Mesenchymal stem cell (in vitro differentiated cells and primary cell): ENCODE results near the gene C17orf67.
A peak's percentile ranks its signal among the peaks of the same experiment; 100 is the strongest.

Experiments
- DNase-seq: peaks from one replicate; pipeline ENCODE4 v3.0.0-alpha.2; 2013
- H2AFZ ChIP-seq: one replicate; pipeline ENCODE4 v1.6.1; 2013; ENCODE audit warnings: low read depth, mild to moderate bottlenecking, control low read depth, inconsistent platforms, low read length, moderate library complexity
- H2AK5ac ChIP-seq: 2 replicates; pipeline ENCODE4 v1.6.1; 2013; ENCODE audit warnings: low read length, moderate library complexity, mild to moderate bottlenecking, inconsistent platforms; ENCODE audit not compliant: severe bottlenecking
- H2BK120ac ChIP-seq: one replicate; pipeline ENCODE4 v1.6.1; 2013; ENCODE audit warnings: low read depth, mild to moderate bottlenecking, inconsistent platforms, low read length, moderate library complexity
- H2BK12ac ChIP-seq, 2 experiments: one replicate each; pipeline ENCODE4 v1.6.1; 2013; ENCODE audit warnings: inconsistent platforms in 2 of 2, low read length in 2 of 2, mild to moderate bottlenecking in 2 of 2, moderate library complexity in 2 of 2, control low read depth in 1 of 2
- H2BK15ac ChIP-seq: one replicate; pipeline ENCODE4 v1.6.1; 2013; ENCODE audit warnings: mild to moderate bottlenecking, low read depth, inconsistent platforms; ENCODE audit not compliant: poor library complexity, severe bottlenecking
- H2BK5ac ChIP-seq: 2 replicates; pipeline ENCODE4 v1.6.1; 2013; ENCODE audit warnings: low read depth, mild to moderate bottlenecking, low read length, control low read depth, inconsistent platforms; ENCODE audit not compliant: poor library complexity, severe bottlenecking
- H3K14ac ChIP-seq, 2 experiments: one replicate each; pipeline ENCODE4 v1.6.1; 2013; ENCODE audit warnings: inconsistent platforms in 2 of 2, low read length in 2 of 2, control low read depth in 1 of 2, mild to moderate bottlenecking in 1 of 2, moderate library complexity in 1 of 2
- H3K18ac ChIP-seq, 2 experiments: one replicate each; pipeline ENCODE4 v1.6.1; 2013; ENCODE audit warnings: inconsistent platforms in 2 of 2, low read length in 2 of 2, control low read depth in 1 of 2, low read depth in 1 of 2, mild to moderate bottlenecking in 1 of 2
- H3K23ac ChIP-seq, 2 experiments: one replicate each; pipeline ENCODE4 v1.6.1; 2013; ENCODE audit warnings: inconsistent platforms in 2 of 2, low read length in 2 of 2, mild to moderate bottlenecking in 2 of 2, moderate library complexity in 2 of 2, control low read depth in 1 of 2
- H3K27ac ChIP-seq: 2 replicates; pipeline ENCODE4 v1.5.1; 2013; ENCODE audit warnings: mild to moderate bottlenecking, moderate library complexity, low read length, control low read depth, inconsistent platforms; ENCODE audit not compliant: poor library complexity, severe bottlenecking
- H3K27me3 ChIP-seq, 2 experiments: 2 replicates each; pipeline versions ENCODE4 v1.6.1 to v1.7.0; 2013; ENCODE audit warnings: low read length in 2 of 2, mild to moderate bottlenecking in 2 of 2, moderate library complexity in 2 of 2, control low read depth in 1 of 2, inconsistent platforms in 1 of 2; ENCODE audit not compliant: control insufficient read depth in 1 of 2, insufficient read depth in 1 of 2
- H3K36me3 ChIP-seq, 2 experiments: 2 replicates each; pipeline versions ENCODE4 v1.6.1 to v1.7.0; 2013; ENCODE audit warnings: low read length in 2 of 2, control low read depth in 1 of 2, inconsistent platforms in 1 of 2, low read depth in 1 of 2, mild to moderate bottlenecking in 1 of 2; ENCODE audit not compliant: insufficient read depth in 2 of 2, control insufficient read depth in 1 of 2
- H3K4ac ChIP-seq, 2 experiments: one replicate each; pipeline ENCODE4 v1.6.1; 2013; ENCODE audit warnings: inconsistent platforms in 2 of 2, low read length in 2 of 2, mild to moderate bottlenecking in 2 of 2, moderate library complexity in 2 of 2, control low read depth in 1 of 2, low read depth in 1 of 2
- H3K4me1 ChIP-seq: 2 replicates; pipeline ENCODE4 v1.6.1; 2013; ENCODE audit warnings: low read depth, low read length, control low read depth; ENCODE audit not compliant: control insufficient read depth, insufficient read depth
- H3K4me2 ChIP-seq: 2 replicates; pipeline ENCODE4 v1.6.1; 2013; ENCODE audit warnings: low read length, mild to moderate bottlenecking, inconsistent platforms; ENCODE audit not compliant: poor library complexity, severe bottlenecking
- H3K4me3 ChIP-seq, 2 experiments: 2 replicates each; pipeline versions ENCODE4 v1.5.1 to v1.7.0; 2013; ENCODE audit warnings: low read length in 2 of 2, mild to moderate bottlenecking in 2 of 2, control low read depth in 1 of 2, low read depth in 1 of 2; ENCODE audit not compliant: insufficient read depth in 1 of 2
- H3K79me1 ChIP-seq: replicated peaks from 2 replicates; pipeline ENCODE4 v1.6.1; 2013; ENCODE audit warnings: mild to moderate bottlenecking, control low read depth, low read length, inconsistent platforms; ENCODE audit not compliant: poor library complexity, severe bottlenecking
- H3K9ac ChIP-seq: 2 replicates; pipeline ENCODE4 v1.7.0; 2013; ENCODE audit warnings: mild to moderate bottlenecking, low read length, moderate library complexity
- H3K9me3 ChIP-seq: 2 replicates; pipeline ENCODE4 v1.7.0; 2013; ENCODE audit warnings: mild to moderate bottlenecking, low read length; ENCODE audit not compliant: control insufficient read depth
- H4K8ac ChIP-seq: one replicate; pipeline ENCODE4 v1.6.1; 2013; ENCODE audit warnings: inconsistent platforms, mild to moderate bottlenecking, low read length, moderate library complexity
- H4K91ac ChIP-seq: one replicate; pipeline ENCODE4 v1.6.1; 2013; ENCODE audit warnings: mild to moderate bottlenecking, low read length, inconsistent platforms
- WGBS: methylation state at CpG from one replicate; pipeline ENCODE4 v1.1.7; 2013; ENCODE audit warnings: mixed read lengths; 5-methylcytosine and 5-hydroxymethylcytosine counted together

C17orf67 gene

DNA sequence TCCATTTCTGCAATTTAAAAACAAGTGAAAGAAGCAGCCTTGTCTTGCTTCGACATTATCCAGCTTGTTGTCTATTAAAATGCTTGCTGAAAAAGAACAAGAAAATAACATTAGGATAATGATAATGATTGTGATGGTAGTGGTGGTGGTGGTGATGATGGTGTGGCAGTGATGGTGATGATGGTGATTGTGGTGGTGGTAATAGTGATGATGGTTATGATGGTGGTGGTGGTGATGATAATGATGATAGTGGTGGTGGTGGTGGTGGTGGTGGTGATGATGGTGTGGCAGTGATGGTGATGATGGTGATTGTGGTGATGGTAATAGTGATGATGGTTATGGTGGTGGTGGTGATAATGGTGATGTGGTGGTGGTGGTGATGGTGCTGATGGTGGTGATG is 41.5 kb downstream of the C17orf67 start:
- Histone ChIP-seq H3K36me3 (peaks cover 0 to under 1% of the 10 kb centered on the region in 2 experiments), H4K91ac (no peak overlapping the region), H3K4me1 (peaks cover under 1% of the 10 kb centered on the region), H3K4ac (no peak overlapping the region), H4K8ac (no peak overlapping the region), H3K27me3 (peaks cover 0 to 10% of the 10 kb centered on the region in 2 experiments), H3K23ac (no peak overlapping the region), H3K9me3 (no peaks in the 10 kb centered on the region), H2BK12ac (no peak overlapping the region), H2BK120ac (no peak overlapping the region), H3K27ac (no peak overlapping the region), H3K4me2 (no peak overlapping the region), H3K79me1 (no peaks in the 10 kb centered on the region), H2AK5ac (no peak overlapping the region), H2BK5ac (no peak overlapping the region), H3K14ac (no peak overlapping the region), H3K18ac (no peak overlapping the region), H2AFZ (no peak overlapping the region), H2BK15ac (no peak overlapping the region), H3K4me3 (no peak overlapping the region), H3K9ac (no peak overlapping the region)
- no peak for DNase-seq
- WGBS, result 98% methylated on average over 1 of the region's 1 CpG

DNA sequence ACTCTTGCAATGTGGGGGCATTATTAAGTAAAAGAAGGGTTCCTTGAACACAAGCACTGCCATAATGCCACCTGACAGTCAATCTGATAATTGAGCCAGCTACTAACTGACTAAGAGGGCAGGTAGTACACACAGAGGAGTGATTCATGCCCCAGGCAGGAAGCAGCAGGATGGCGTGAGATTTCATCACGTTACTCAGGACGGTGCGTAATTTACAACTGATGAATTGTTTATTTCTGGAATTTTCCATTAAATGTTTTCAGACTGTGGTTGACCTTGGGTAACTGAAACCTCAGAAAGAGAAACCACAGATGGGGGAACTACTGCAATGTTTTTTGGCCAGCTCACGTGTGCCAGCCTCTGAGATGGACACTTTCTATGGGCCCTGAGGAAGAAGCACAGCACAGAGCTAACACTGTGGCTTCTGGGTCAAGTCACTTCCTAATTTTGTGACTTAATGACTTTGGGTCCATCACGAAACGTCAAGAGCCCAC is 46.7 kb downstream of the C17orf67 start:
- H4K91ac ChIP-seq, result no peak overlapping the region
- H3K18ac ChIP-seq, result peak overlapping the region in 1 of 2 experiments; percentile 24
- no peak overlapping the region for H2BK120ac ChIP-seq
- no peak overlapping the region for H2BK5ac ChIP-seq
- no peak overlapping the region for H2BK12ac ChIP-seq
- no peak overlapping the region for H4K8ac ChIP-seq
- H2AFZ ChIP-seq, result no peak overlapping the region
- H3K9me3 ChIP-seq, result no peaks in the 10 kb centered on the region
- H3K4me1 ChIP-seq, result peaks cover 8% of the 10 kb centered on the region
- H3K79me1 ChIP-seq, result no peaks in the 10 kb centered on the region
- no peak overlapping the region for H3K4me2 ChIP-seq
- H2BK15ac ChIP-seq, result no peak overlapping the region
- H3K36me3 ChIP-seq, result no peaks in the 10 kb centered on the region
- WGBS, result 0% methylated on average over 5 of the region's 7 CpGs
- no peak overlapping the region for H3K14ac ChIP-seq
- H3K23ac ChIP-seq, result no peak overlapping the region
- peaks cover 0 to 4% of the 10 kb centered on the region in 2 experiments for H3K27me3 ChIP-seq
- peak; percentile 98 for DNase-seq
- H3K4me3 ChIP-seq, result no peak overlapping the region
- no peak overlapping the region for H3K9ac ChIP-seq
- peak overlapping the region; percentile 15 for H3K27ac ChIP-seq
- H2AK5ac ChIP-seq, result no peak overlapping the region
- no peak overlapping the region for H3K4ac ChIP-seq

DNA sequence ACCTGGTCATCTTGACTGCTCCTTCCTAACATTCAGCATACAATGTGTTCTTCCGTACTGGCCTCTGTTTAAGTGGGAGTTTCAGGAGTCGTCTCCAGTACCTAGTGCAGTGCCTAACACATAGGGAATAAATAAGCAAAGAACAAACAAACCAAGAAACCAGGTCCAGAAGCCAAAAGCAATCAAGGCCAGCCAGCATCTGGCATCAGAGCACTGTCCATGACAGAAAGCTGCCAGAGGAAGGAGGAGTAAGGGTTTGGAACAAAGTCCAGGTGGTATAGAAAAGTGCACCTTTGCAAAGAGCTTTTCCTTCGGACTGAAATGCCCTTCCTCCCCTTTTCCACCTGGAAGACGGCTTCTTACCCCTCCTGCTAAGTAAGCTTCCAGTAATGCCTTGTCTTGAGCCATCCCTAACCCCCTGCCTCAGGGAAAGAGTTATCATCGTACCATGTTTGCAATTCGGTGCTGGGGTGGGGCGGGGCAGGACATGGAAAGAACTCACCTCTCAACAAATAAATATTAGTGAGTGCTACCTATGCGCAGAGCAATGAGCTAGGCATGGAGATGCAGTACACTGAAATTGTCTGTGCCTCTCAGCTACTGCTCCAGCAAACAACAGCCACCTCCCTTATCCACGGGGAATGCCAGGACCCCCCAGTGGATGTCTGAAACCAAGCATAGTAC is 47.6 kb downstream of the C17orf67 start:
- WGBS, result 94% methylated on average over 8 of the region's 9 CpGs

DNA sequence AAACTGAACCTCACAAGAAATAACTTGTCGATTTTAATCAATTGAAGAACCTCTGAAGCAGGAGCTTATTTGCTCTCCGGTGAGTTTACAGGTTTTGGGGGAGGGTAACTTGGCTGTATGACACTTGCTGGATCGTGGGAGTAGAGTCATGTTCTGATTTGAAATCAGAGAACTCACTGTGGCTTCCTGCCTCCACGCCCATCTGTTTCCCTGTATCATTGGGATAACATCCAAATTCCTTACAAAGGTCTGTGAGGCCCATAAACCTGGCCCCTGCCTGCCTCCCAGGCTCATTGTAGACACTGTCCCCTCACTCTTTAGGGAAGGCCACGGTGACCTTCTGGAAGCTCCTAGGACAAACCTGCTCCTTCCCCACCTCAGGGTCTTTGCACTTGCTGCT is 48.3 kb downstream of the C17orf67 start:
- Histone ChIP-seq H3K4me3 (no peak overlapping the region), H3K4ac (peak overlapping the region in 1 of 2 experiments; percentile 69), H2BK12ac (peak overlapping the region; percentile 75 to 97), H2AFZ (no peak overlapping the region), H2BK120ac (peak overlapping the region; percentile 64), H2AK5ac (peak overlapping the region; percentile 70), H4K91ac (peak overlapping the region; percentile 90), H3K18ac (peak overlapping the region in 1 of 2 experiments; percentile 89), H3K79me1 (no peaks in the 10 kb centered on the region), H2BK15ac (peak overlapping the region; percentile 76), H3K27me3 (peaks cover 0 to 20% of the 10 kb centered on the region in 2 experiments), H3K9ac (no peak overlapping the region), H3K4me2 (no peak overlapping the region), H3K4me1 (peaks cover 10% of the 10 kb centered on the region), H2BK5ac (no peak overlapping the region), H3K14ac (no peak overlapping the region), H3K36me3 (no peaks in the 10 kb centered on the region), H3K9me3 (no peaks in the 10 kb centered on the region), H3K23ac (no peak overlapping the region), H3K27ac (no peak overlapping the region), H4K8ac (peak overlapping the region; percentile 35)
- DNase-seq, result no peak
- 73% methylated on average over 5 of the region's 5 CpGs for WGBS

More for the DNA sequence above, 47.6 kb downstream of the C17orf67 start:
- DNase-seq, result no peak
- no peak overlapping the region for H3K4me3 ChIP-seq
- H3K18ac ChIP-seq, result peak overlapping the region; percentile 89 to 96
- no peaks in the 10 kb centered on the region for H3K79me1 ChIP-seq
- H3K27me3 ChIP-seq, result peaks cover 0 to 13% of the 10 kb centered on the region in 2 experiments
- peak overlapping the region; percentile 64 for H2BK120ac ChIP-seq
- peak overlapping the region; percentile 35 to 71 for H3K4ac ChIP-seq
- H3K4me1 ChIP-seq, result peaks cover 8% of the 10 kb centered on the region
- peak overlapping the region; percentile 75 to 97 for H2BK12ac ChIP-seq
- H2BK15ac ChIP-seq, result peak overlapping the region; percentile 76
- H4K8ac ChIP-seq, result peak overlapping the region; percentile 67
- no peak overlapping the region for H3K9ac ChIP-seq
- peak overlapping the region; percentile 71 for H2BK5ac ChIP-seq
- no peak overlapping the region for H2AFZ ChIP-seq
- peak overlapping the region; percentile 72 for H2AK5ac ChIP-seq
- H3K36me3 ChIP-seq, result no peaks in the 10 kb centered on the region
- peak overlapping the region in 1 of 2 experiments; percentile 68 for H3K14ac ChIP-seq
- no peak overlapping the region for H3K23ac ChIP-seq
- H3K9me3 ChIP-seq, result no peaks in the 10 kb centered on the region
- peak overlapping the region; percentile 15 for H3K27ac ChIP-seq
- peak overlapping the region; percentile 79 for H4K91ac ChIP-seq
- no peak overlapping the region for H3K4me2 ChIP-seq
